Upper lobe of left lung (tissue), 6 donors: ENCODE results near the gene TRIM31. TPM values are rescaled to one million over a fixed set of nuclear protein-coding genes. Genes with fewer than 3 reads are reported as not detected.
"Not testable (repeated sequence)": the region's sequence is repeated elsewhere in the genome, so short reads cannot be mapped to it uniquely, and the experiment has no call there.

ENCODE experiments used
- ATAC-seq, 2 donors: fragments of 200-7000 bp; cut with Tn5 transposase; one replicate each; pipeline ENCODE4 v1.9.1; 2022; ENCODE audit warnings: mild to moderate bottlenecking in 2 of 2, moderate library complexity in 2 of 2; ENCODE audit not compliant: low FRiP score in 2 of 2
- DNase-seq, 2 donors: peaks; one replicate each; pipeline ENCODE4 v3.0.0-alpha.2; 2019 to 2020
- H3K27ac ChIP-seq, 4 donors: fragments of 200-600 bp; sonication (generic); one replicate each; pipeline ENCODE4 v1.5.1; 2016 to 2019
- H3K27me3 ChIP-seq, 4 donors: fragments of 200-600 bp; sonication (generic); one replicate each; pipeline ENCODE4 v1.5.1; 2017 to 2019
- H3K36me3 ChIP-seq, 4 donors: fragments of 200-600 bp; sonication (generic); one replicate each; pipeline ENCODE4 v1.5.1; 2016 to 2019
- H3K4me1 ChIP-seq, 4 donors: fragments of 200-600 bp; sonication (generic); one replicate each; pipeline ENCODE4 v1.5.1; 2018 to 2019
- H3K4me3 ChIP-seq, 4 donors: fragments of 200-600 bp; sonication (generic); one replicate each; pipeline ENCODE4 v1.5.1; 2017 to 2019; ENCODE audit warnings: mild to moderate bottlenecking in 2 of 4, moderate library complexity in 1 of 4
- H3K9me3 ChIP-seq, 4 donors: fragments of 200-600 bp; sonication (generic); one replicate each; pipeline ENCODE4 v1.5.1; 2018 to 2019
- CTCF ChIP-seq, 6 experiments: fragments of 450-650 bp in 4 of 6; fragments of 200-600 bp in 2 of 6; sonication (generic) in 2 of 6; IDR thresholded peaks; one replicate each; pipeline ENCODE4 v1.5.1; 2016 to 2019; ENCODE audit warnings: antibody characterized with exemption in 6 of 6
- EP300 ChIP-seq, 4 donors: sonication (generic); formaldehyde crosslinking; IDR thresholded peaks; one replicate each; pipeline ENCODE4 v1.5.1; 2017; ENCODE audit warnings: antibody characterized with exemption in 4 of 4, control low read depth in 2 of 4
- POLR2A ChIP-seq, 4 donors: fragments of 450-650 bp; IDR thresholded peaks; one replicate each; pipeline ENCODE4 v1.5.1; 2016 to 2017; ENCODE audit warnings: antibody characterized with exemption in 4 of 4, mild to moderate bottlenecking in 2 of 4
- POLR2AphosphoS5 ChIP-seq, 2 donors: sonication (generic); formaldehyde crosslinking; IDR thresholded peaks; one replicate each; pipeline ENCODE4 v1.5.1; 2017; ENCODE audit warnings: antibody characterized with exemption in 2 of 2
- WGBS, 2 donors: methylation state at CpG; one replicate each; pipeline ENCODE4 v1.1.5; 2017 to 2018; 5-methylcytosine and 5-hydroxymethylcytosine counted together
- total RNA-seq, 6 donors: library from RNA; depleted of rRNA in 4 of 6; stranded (reverse); fragments of >200 nt in 4 of 6; gene quantifications; one replicate each; pipeline versions ENCODE4 v1.1.0 to v1.2.1, GENCODE V29; 2016 to 2021
- donor health status: DM: no; HTN: no; CAD: no; lungs with moderate emphysema.
- donor health status: DM: no; HTN: yes; CAD: no; lungs with severe emphysema.

TRIM31 gene
- total RNA-seq, 6 donors from 2014 or later, result 0.17 to 0.79 TPM; not detected in 4

- H3K27me3 ChIP-seq, result no peaks in the 10 kb centered on the region
- no peak overlapping the region for H3K4me3 ChIP-seq
- DNase-seq (no peak), ATAC-seq (no peak)
- H3K27ac ChIP-seq, result no peak overlapping the region
- 69 to 76% methylated on average over 3 of the region's 3 CpGs for WGBS, 2 donors
- no peak for TF ChIP-seq POLR2A (IDR thresholded peaks at IDR 0.05)
- TF ChIP-seq CTCF (IDR thresholded peaks at IDR 0.05), result no peak
- no peak for TF ChIP-seq POLR2AphosphoS5 (IDR thresholded peaks at IDR 0.05)
- no peak for TF ChIP-seq EP300 (IDR thresholded peaks at IDR 0.05)
- no peaks in the 10 kb centered on the region for H3K9me3 ChIP-seq
- no peaks in the 10 kb centered on the region for H3K36me3 ChIP-seq
- H3K4me1 ChIP-seq, result no peaks in the 10 kb centered on the region
Measured at GRCh38 chr6:30142665-30143064, 29.8 kb upstream of the TRIM31 start.

GRCh38 chr6:30140240-30140639 is 27.4 kb upstream of the TRIM31 start:
- not testable (repeated sequence) for H3K27me3 ChIP-seq, ATAC-seq, DNase-seq, H3K9me3 ChIP-seq, H3K27ac ChIP-seq, H3K36me3 ChIP-seq, H3K4me3 ChIP-seq, H3K4me1 ChIP-seq
- WGBS, 2 donors, result 80 to 85% methylated on average over 8 of the region's 8 CpGs

- Histone ChIP-seq H3K27ac (no peak overlapping the region), H3K36me3 (no peaks in the 10 kb centered on the region), H3K4me3 (no peak overlapping the region), H3K4me1 (no peaks in the 10 kb centered on the region), H3K9me3 (no peaks in the 10 kb centered on the region), H3K27me3 (no peaks in the 10 kb centered on the region)
- WGBS, 2 donors, result 72% methylated on average over 11 of the region's 11 CpGs
- ATAC-seq (no peak), DNase-seq (no peak)
- TF ChIP-seq POLR2AphosphoS5 (IDR thresholded peaks at IDR 0.05), result no peak
Measured at GRCh38 chr6:30136570-30137286, 23.8 kb upstream of the TRIM31 start.

- H3K4me3 ChIP-seq, result no peak within 1 kb of the TSS
- peaks cover 0 to 3% (median 2%) of the 10 kb centered on the region in 4 donors for H3K4me1 ChIP-seq
- no peaks in the 10 kb centered on the region for H3K9me3 ChIP-seq
- no peak within 1 kb of the TSS for H3K27ac ChIP-seq
- TF ChIP-seq POLR2A (IDR thresholded peaks at IDR 0.05) (no peak), POLR2AphosphoS5 (IDR thresholded peaks at IDR 0.05) (no peak), EP300 (IDR thresholded peaks at IDR 0.05) (no peak), CTCF (IDR thresholded peaks at IDR 0.05) (no peak)
- WGBS, 2 donors, result 67 to 71% methylated on average over 4 of the region's 4 CpGs
- ATAC-seq (no peak), DNase-seq (no peak)
- H3K36me3 ChIP-seq, result no peaks in the 10 kb centered on the region
- H3K27me3 ChIP-seq, result no peaks in the 10 kb centered on the region
Measured at GRCh38 chr6:30135757-30136156, 22.9 kb upstream of the TRIM31 start, which contains the start of gene TRIM40. Gene TRIM40 (plus strand): TSS chr6:30136140. CDS start chr6:30137037, 897 bp downstream.

DNA sequence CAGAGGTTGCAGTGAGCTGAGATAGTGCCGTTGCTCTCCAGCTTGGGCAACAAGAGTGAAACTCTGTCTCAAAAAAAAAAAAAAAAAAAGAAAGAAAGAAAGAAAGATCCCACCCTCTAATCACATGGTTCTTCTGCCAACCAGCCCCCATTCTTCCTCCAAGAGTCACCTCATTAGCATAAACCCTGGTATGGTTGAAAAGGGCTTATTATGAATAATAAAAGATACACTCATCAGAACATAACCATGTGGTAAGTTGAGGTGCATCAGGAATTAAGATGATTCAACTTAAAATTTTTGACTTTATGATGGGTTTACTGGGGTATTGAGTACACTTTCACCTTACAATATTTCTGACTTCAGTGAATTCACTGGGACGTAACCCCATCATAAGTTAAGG is 22.3 kb upstream of the TRIM31 start:
- H3K4me3 ChIP-seq, result no peak overlapping the region
- H3K27ac ChIP-seq, result no peak overlapping the region
- no peak for TF ChIP-seq CTCF (IDR thresholded peaks at IDR 0.05)
- TF ChIP-seq EP300 (IDR thresholded peaks at IDR 0.05), result no peak
- no peak for TF ChIP-seq POLR2A (IDR thresholded peaks at IDR 0.05)
- no peak for TF ChIP-seq POLR2AphosphoS5 (IDR thresholded peaks at IDR 0.05)
- no peak for ATAC-seq
- DNase-seq, result no peak
- WGBS, 2 donors, result 82 to 84% methylated on average over 2 of the region's 2 CpGs
- peaks cover 0 to 8% (median 8%) of the 10 kb centered on the region in 4 donors for H3K4me1 ChIP-seq
- no peaks in the 10 kb centered on the region for H3K27me3 ChIP-seq
- no peaks in the 10 kb centered on the region for H3K9me3 ChIP-seq
- no peaks in the 10 kb centered on the region for H3K36me3 ChIP-seq

GRCh38 chr6:30131947-30132497 is 19.1 kb upstream of the TRIM31 start:
- Histone ChIP-seq H3K9me3 (no peaks in the 10 kb centered on the region), H3K27me3 (peaks cover 0 to 6% (median 0%) of the 10 kb centered on the region in 4 donors), H3K4me1 (peaks cover 2 to 28% (median 23%) of the 10 kb centered on the region in 4 donors), H3K4me3 (no peak overlapping the region), H3K36me3 (no peaks in the 10 kb centered on the region), H3K27ac (no peak overlapping the region)
- DNase-seq (no peak), ATAC-seq (no peak)
- no peak for TF ChIP-seq CTCF (IDR thresholded peaks at IDR 0.05)
- TF ChIP-seq POLR2AphosphoS5 (IDR thresholded peaks at IDR 0.05), result no peak
- TF ChIP-seq EP300 (IDR thresholded peaks at IDR 0.05), result no peak
- no peak for TF ChIP-seq POLR2A (IDR thresholded peaks at IDR 0.05)
- 77 to 86% methylated on average over 2 of the region's 2 CpGs for WGBS, 2 donors
